Measurements from ENCODE around the gene NINJ2.

The NINJ2 gene

GRCh38 chr12:538731-539539 lies 124.3 kb downstream of the NINJ2 start:
- H3K27me3 ChIP-seq (ENCODE audit: control insufficient read depth, insufficient read depth, low read length), result no peaks in the 10 kb centered on the region
- no CpG with 5 or more reads among the region's 10 CpGs for WGBS (ENCODE audit: insufficient coverage, insufficient read length)
- no peaks in the 10 kb centered on the region for H3K9me3 ChIP-seq (ENCODE audit: control insufficient read depth, insufficient read depth, low read length)
- peaks cover 11% of the 10 kb centered on the region for H3K4me1 ChIP-seq (ENCODE audit: control insufficient read depth, insufficient read depth, low read length)
- H3K4me3 ChIP-seq (ENCODE audit: low read length), result no peak overlapping the region
- H3K36me3 ChIP-seq (ENCODE audit: control insufficient read depth, insufficient read depth, low read length), result no peaks in the 10 kb centered on the region
- no peak for DNase-seq (ENCODE audit: low read depth, low spot score)
- H3K27ac ChIP-seq (ENCODE audit: low read length), result no peak overlapping the region

- 100% methylated on average over 1 of the region's 4 CpGs for WGBS (ENCODE audit: insufficient coverage, insufficient read length)
- no peaks in the 10 kb centered on the region for H3K36me3 ChIP-seq (ENCODE audit: control insufficient read depth, insufficient read depth, low read length)
- peaks cover 11% of the 10 kb centered on the region for H3K4me1 ChIP-seq (ENCODE audit: control insufficient read depth, insufficient read depth, low read length)
- no peak for DNase-seq (ENCODE audit: low read depth, low spot score)
- no peak overlapping the region for H3K27ac ChIP-seq (ENCODE audit: low read length)
- no peak overlapping the region for H3K4me3 ChIP-seq (ENCODE audit: low read length)
- no peaks in the 10 kb centered on the region for H3K9me3 ChIP-seq (ENCODE audit: control insufficient read depth, insufficient read depth, low read length)
- H3K27me3 ChIP-seq (ENCODE audit: control insufficient read depth, insufficient read depth, low read length), result no peaks in the 10 kb centered on the region
These were observed 125.5 kb downstream of the NINJ2 start for GRCh38 chr12:537772-538171.

- H3K4me3 ChIP-seq (ENCODE audit: low read length), result no peak overlapping the region
- no peak overlapping the region for H3K27ac ChIP-seq (ENCODE audit: low read length)
- whole genome bisulfite sequencing (ENCODE audit: insufficient coverage, insufficient read length), result no CpG with 5 or more reads among the region's 3 CpGs
- peaks cover 2% of the 10 kb centered on the region; the same call in 1 of the 2 replicates for H3K9me3 ChIP-seq (ENCODE audit: control insufficient read depth, insufficient read depth, low read length)
- no peaks in the 10 kb centered on the region for H3K27me3 ChIP-seq (ENCODE audit: control insufficient read depth, insufficient read depth, low read length)
- H3K4me1 ChIP-seq (ENCODE audit: control insufficient read depth, insufficient read depth, low read length), result peaks cover 4% of the 10 kb centered on the region; the same call in 1 of the 2 replicates
- no peaks in the 10 kb centered on the region for H3K36me3 ChIP-seq (ENCODE audit: control insufficient read depth, insufficient read depth, low read length)
- no peak for DNase-seq (ENCODE audit: low read depth, low spot score)
These were observed 126.4 kb downstream of the NINJ2 start for GRCh38 chr12:536751-537245.

- Histone ChIP-seq H3K27ac (ENCODE audit: low read length) (no peak overlapping the region), H3K36me3 (ENCODE audit: control insufficient read depth, insufficient read depth, low read length) (no peaks in the 10 kb centered on the region), H3K27me3 (ENCODE audit: control insufficient read depth, insufficient read depth, low read length) (no peaks in the 10 kb centered on the region), H3K4me3 (ENCODE audit: low read length) (no peak overlapping the region), H3K4me1 (ENCODE audit: control insufficient read depth, insufficient read depth, low read length) (peaks cover under 1% of the 10 kb centered on the region; the same call in 1 of the 2 replicates), H3K9me3 (ENCODE audit: control insufficient read depth, insufficient read depth, low read length) (peaks cover 2% of the 10 kb centered on the region; the same call in 1 of the 2 replicates)
- WGBS (ENCODE audit: insufficient coverage, insufficient read length), result no CpG with 5 or more reads among the region's 7 CpGs
- no peak for DNase-seq (ENCODE audit: low read depth, low spot score)
These were observed 127.8 kb downstream of the NINJ2 start for GRCh38 chr12:535396-535795.

- H3K27ac ChIP-seq (ENCODE audit: low read length), result no peak overlapping the region
- no peaks in the 10 kb centered on the region for H3K27me3 ChIP-seq (ENCODE audit: control insufficient read depth, insufficient read depth, low read length)
- DNase-seq (ENCODE audit: low read depth, low spot score), result no peak
- H3K4me1 ChIP-seq (ENCODE audit: control insufficient read depth, insufficient read depth, low read length), result no peaks in the 10 kb centered on the region
- WGBS (ENCODE audit: insufficient coverage, insufficient read length), result no CpG with 5 or more reads among the region's 14 CpGs
- H3K4me3 ChIP-seq (ENCODE audit: low read length), result no peak overlapping the region
- H3K9me3 ChIP-seq (ENCODE audit: control insufficient read depth, insufficient read depth, low read length), result peaks cover 2% of the 10 kb centered on the region; the same call in 1 of the 2 replicates
- H3K36me3 ChIP-seq (ENCODE audit: control insufficient read depth, insufficient read depth, low read length), result no peaks in the 10 kb centered on the region
These were observed 129.0 kb downstream of the NINJ2 start for GRCh38 chr12:534216-534615.

- H3K9me3 ChIP-seq (ENCODE audit: control insufficient read depth, insufficient read depth, low read length), result peaks cover 2% of the 10 kb centered on the region; the same call in 1 of the 2 replicates
- H3K36me3 ChIP-seq (ENCODE audit: control insufficient read depth, insufficient read depth, low read length), result no peaks in the 10 kb centered on the region
- WGBS (ENCODE audit: insufficient coverage, insufficient read length), result no CpG with 5 or more reads among the region's 14 CpGs
- DNase-seq (ENCODE audit: low read depth, low spot score), result no peak
- no peaks in the 10 kb centered on the region for H3K27me3 ChIP-seq (ENCODE audit: control insufficient read depth, insufficient read depth, low read length)
- H3K4me3 ChIP-seq (ENCODE audit: low read length), result no peak overlapping the region
- no peaks in the 10 kb centered on the region for H3K4me1 ChIP-seq (ENCODE audit: control insufficient read depth, insufficient read depth, low read length)
- H3K27ac ChIP-seq (ENCODE audit: low read length), result no peak overlapping the region
These were observed 129.5 kb downstream of the NINJ2 start for GRCh38 chr12:533718-534117.

GRCh38 chr12:532908-533565 lies 130.2 kb downstream of the NINJ2 start:
- DNase-seq (ENCODE audit: low read depth, low spot score), result no peak
- Histone ChIP-seq H3K4me1 (ENCODE audit: control insufficient read depth, insufficient read depth, low read length) (no peaks in the 10 kb centered on the region), H3K4me3 (ENCODE audit: low read length) (no peak overlapping the region), H3K9me3 (ENCODE audit: control insufficient read depth, insufficient read depth, low read length) (peaks cover 2% of the 10 kb centered on the region; the same call in 1 of the 2 replicates), H3K36me3 (ENCODE audit: control insufficient read depth, insufficient read depth, low read length) (no peaks in the 10 kb centered on the region), H3K27me3 (ENCODE audit: control insufficient read depth, insufficient read depth, low read length) (no peaks in the 10 kb centered on the region), H3K27ac (ENCODE audit: low read length) (no peak overlapping the region)
- WGBS (ENCODE audit: insufficient coverage, insufficient read length), result no CpG with 5 or more reads among the region's 9 CpGs

GRCh38 chr12:531951-532585 lies 131.2 kb downstream of the NINJ2 start:
- Histone ChIP-seq H3K4me1 (ENCODE audit: control insufficient read depth, insufficient read depth, low read length) (no peaks in the 10 kb centered on the region), H3K4me3 (ENCODE audit: low read length) (no peak overlapping the region), H3K27ac (ENCODE audit: low read length) (no peak overlapping the region), H3K9me3 (ENCODE audit: control insufficient read depth, insufficient read depth, low read length) (peaks cover 2% of the 10 kb centered on the region; the same call in 1 of the 2 replicates), H3K36me3 (ENCODE audit: control insufficient read depth, insufficient read depth, low read length) (no peaks in the 10 kb centered on the region), H3K27me3 (ENCODE audit: control insufficient read depth, insufficient read depth, low read length) (no peaks in the 10 kb centered on the region)
- no CpG with 5 or more reads among the region's 3 CpGs for WGBS (ENCODE audit: insufficient coverage, insufficient read length)
- DNase-seq (ENCODE audit: low read depth, low spot score), result no peak

GRCh38 chr12:530821-531220 lies 132.4 kb downstream of the NINJ2 start:
- Histone ChIP-seq H3K4me3 (ENCODE audit: low read length) (no peak overlapping the region), H3K27ac (ENCODE audit: low read length) (no peak overlapping the region), H3K4me1 (ENCODE audit: control insufficient read depth, insufficient read depth, low read length) (no peaks in the 10 kb centered on the region), H3K27me3 (ENCODE audit: control insufficient read depth, insufficient read depth, low read length) (no peaks in the 10 kb centered on the region), H3K9me3 (ENCODE audit: control insufficient read depth, insufficient read depth, low read length) (peaks cover 2% of the 10 kb centered on the region; the same call in 1 of the 2 replicates), H3K36me3 (ENCODE audit: control insufficient read depth, insufficient read depth, low read length) (no peaks in the 10 kb centered on the region)
- no peak for DNase-seq (ENCODE audit: low read depth, low spot score)
- WGBS (ENCODE audit: insufficient coverage, insufficient read length), result no CpG with 5 or more reads among the region's 6 CpGs

GRCh38 chr12:530308-530707 lies 132.9 kb downstream of the NINJ2 start:
- Histone ChIP-seq H3K27ac (ENCODE audit: low read length) (no peak overlapping the region), H3K27me3 (ENCODE audit: control insufficient read depth, insufficient read depth, low read length) (no peaks in the 10 kb centered on the region), H3K36me3 (ENCODE audit: control insufficient read depth, insufficient read depth, low read length) (no peaks in the 10 kb centered on the region), H3K4me3 (ENCODE audit: low read length) (no peak overlapping the region), H3K9me3 (ENCODE audit: control insufficient read depth, insufficient read depth, low read length) (peaks cover 2% of the 10 kb centered on the region; the same call in 1 of the 2 replicates), H3K4me1 (ENCODE audit: control insufficient read depth, insufficient read depth, low read length) (no peaks in the 10 kb centered on the region)
- no peak for DNase-seq (ENCODE audit: low read depth, low spot score)
- no CpG with 5 or more reads among the region's 6 CpGs for WGBS (ENCODE audit: insufficient coverage, insufficient read length)

All from iPS DF 6.9 (cell line).